Femur (tissue), 1 donor: Measurements from ENCODE around the gene LRRC61.
"Not testable (repeated sequence)": the region's sequence is repeated elsewhere in the genome, so short reads cannot be mapped to it uniquely, and the experiment has no call there.

Experiments used
- DNase-seq: peaks from one replicate; pipeline ENCODE4 v3.0.0-alpha.2; 2017

The LRRC61 gene

DNA sequence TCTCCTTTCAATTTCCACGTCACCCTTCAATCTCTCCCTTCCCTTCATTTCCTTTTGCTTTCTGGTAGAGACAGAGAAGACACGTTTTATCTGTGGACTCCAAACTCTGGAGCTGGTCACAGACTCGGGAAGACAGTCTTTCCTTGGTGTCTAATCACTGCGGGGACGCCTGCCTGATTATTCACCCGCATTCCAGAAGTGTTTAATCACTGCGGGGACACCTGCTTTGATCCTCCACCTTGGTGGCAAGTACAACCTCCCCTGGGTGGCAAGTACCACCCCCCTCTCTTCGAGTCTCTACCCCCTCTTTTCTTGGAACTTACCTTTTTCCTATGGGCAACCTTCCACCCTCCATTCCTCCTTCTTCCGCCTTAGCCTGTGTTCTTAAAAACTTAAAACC, 15.3 kb upstream of the LRRC61 start:
- no peak for DNase-seq

GRCh38 chr7:150308575-150308974, 14.6 kb upstream of the LRRC61 start:
- no peak for DNase-seq

- DNase-seq: no peak
These were observed 12.0 kb upstream of the LRRC61 start for GRCh38 chr7:150311146-150311545.

- no peak for DNase-seq
These were observed 11.4 kb upstream of the LRRC61 start for GRCh38 chr7:150311711-150312110.

DNA sequence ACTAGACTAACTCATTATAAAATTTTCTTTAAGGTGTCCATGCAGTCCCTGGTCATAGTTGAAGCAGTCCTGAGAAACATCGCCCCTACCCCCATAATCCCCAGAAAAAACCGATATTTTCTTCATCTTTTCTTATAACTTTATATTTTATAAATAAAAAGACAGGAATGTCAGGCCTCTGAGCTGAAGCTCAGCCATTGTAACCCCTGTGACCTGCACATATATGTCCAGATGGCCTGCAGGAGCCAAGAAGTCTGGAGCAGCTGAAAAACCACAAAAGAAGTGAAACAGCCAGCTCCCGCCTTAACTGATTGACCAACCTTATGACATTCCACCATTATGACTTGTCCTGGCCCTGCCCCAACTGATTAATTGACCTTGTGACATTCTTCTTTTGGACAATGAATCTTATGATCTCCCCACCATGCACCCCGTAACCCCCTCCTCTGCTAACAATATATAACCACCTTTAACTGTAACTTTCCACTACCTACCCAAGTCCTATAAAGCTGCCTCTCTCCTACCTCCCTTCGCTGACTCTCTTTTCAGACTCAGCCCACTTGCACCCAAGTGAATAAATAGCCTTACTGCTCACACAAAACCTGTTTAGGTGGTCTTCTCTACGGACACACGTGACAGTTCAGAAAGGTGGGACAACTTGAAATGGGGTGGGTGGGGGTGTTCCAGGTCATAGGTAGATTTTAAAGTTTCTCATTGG, 10.3 kb upstream of the LRRC61 start:
- DNase-seq: not testable (repeated sequence)

DNA sequence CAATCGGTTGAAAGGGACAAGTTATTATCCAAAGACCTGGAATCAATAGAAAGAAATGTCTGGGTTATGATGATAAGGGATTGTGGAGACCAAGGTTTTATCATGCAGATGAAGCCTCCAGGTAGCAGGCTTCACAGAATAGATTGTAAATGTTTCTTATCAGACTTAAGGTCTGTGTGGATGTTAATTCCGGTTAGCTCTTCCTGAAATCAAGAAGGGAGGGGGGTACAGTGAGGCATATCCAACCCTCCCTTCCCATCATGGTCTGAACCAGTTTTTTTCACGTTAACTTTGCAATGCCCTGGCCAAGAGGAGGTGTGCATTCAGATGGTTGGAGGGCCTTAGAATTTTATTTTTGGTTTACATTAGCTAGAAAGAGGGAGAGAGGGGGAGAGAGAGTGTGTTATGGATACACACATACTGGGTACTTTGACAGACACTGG, 9.8 kb upstream of the LRRC61 start:
- DNase-seq: no peak

GRCh38 chr7:150313870-150314269, 9.3 kb upstream of the LRRC61 start:
- no peak for DNase-seq

DNA sequence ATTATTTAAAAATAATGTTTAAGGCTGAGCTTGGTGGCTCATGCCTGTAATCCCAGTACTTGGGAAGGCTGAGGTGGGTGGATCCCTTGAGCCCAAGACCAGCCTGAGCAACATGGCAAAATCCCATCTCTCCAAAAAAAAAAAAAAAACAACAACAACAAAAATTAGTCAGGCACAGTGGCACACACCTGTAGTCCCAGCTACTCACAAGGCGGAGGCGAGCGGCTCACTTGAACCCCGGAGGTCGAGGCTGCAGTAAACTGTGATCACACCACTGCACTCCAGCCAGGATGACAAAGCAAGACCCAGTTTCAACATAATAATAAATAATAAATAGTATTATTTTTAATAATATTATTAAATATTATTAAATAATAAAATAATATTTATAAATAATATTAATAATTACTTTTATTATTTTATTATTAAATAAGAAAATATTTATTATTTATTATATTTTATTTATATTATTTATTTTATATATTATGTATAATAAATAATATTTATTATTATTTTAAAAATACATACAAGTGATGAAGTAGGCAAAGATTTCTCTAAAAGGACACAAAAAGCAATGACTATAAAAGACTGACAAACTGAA, 8.4 kb upstream of the LRRC61 start:
- no peak for DNase-seq

DNA sequence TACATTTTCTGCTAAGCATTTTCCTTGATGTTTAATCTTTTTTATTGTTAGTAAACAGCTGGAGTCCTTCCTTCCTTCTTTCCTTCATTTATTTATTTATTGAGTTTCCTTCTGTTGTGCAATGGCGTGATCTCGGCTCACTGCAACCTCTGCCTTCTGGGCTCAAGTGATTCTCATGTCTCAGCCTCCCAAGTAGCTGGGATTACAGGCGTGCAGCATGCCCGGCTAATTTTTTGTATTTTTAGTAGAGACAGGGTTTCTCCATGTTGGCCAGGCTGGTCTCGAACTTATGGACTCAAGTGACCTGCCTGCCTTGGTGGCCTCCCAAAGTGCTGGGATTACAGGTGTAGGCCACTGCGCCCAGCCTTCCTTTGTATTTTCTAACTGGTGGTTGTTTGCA, 6.2 kb upstream of the LRRC61 start:
- not testable (repeated sequence) for DNase-seq

DNA sequence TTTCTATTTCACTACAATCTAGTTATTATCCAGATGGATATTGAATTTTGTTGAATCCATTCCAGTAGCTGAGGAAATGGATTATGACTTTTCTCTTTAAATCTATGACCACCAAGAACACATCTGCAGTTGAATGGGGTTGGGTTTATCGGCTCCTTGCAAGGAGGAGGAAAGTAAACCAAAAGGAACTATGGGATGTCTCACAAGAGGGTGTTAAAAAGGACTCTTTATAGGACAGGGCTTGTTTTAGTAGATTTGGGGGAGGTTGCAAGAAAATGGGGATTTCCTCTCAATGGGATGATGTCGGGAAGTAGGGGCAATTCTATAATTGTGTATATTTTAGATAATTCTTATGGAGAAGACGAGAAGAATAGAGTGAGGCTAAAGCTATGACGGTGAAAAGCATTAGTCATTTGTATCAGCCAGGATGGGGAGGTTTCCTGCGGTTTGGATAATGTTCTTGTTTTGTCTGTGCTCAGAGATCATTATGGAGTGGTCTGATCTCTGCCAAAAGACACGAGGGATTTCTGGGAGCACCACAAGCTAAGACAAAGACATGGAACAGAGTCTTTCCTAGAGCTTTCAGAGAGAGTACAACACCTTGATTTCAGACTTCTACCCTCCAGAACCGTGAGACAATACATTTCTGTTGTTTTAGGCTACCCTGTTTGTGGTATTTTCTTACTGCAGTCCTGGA, 5.3 kb upstream of the LRRC61 start:
- no peak for DNase-seq

DNA sequence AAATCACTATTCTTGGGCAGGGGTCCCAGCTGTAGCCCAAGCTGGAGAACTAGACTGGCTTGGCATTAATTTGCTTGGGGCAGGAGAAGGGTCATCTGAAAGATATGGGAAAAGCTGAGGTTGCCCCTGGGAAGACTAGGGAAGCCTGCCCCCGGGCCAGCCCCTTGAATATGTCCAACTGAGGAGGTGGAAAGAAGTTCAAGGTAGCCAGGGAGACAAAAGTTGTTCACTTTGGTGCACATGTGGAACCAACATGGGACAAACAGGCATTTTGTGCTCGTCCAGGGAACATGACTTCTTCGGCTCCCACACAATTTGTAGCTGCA, 1.4 kb upstream of the LRRC61 start:
- no peak for DNase-seq

GRCh38 chr7:150322114-150322832, 882 bp upstream of the LRRC61 start:
- DNase-seq: no peak

DNA sequence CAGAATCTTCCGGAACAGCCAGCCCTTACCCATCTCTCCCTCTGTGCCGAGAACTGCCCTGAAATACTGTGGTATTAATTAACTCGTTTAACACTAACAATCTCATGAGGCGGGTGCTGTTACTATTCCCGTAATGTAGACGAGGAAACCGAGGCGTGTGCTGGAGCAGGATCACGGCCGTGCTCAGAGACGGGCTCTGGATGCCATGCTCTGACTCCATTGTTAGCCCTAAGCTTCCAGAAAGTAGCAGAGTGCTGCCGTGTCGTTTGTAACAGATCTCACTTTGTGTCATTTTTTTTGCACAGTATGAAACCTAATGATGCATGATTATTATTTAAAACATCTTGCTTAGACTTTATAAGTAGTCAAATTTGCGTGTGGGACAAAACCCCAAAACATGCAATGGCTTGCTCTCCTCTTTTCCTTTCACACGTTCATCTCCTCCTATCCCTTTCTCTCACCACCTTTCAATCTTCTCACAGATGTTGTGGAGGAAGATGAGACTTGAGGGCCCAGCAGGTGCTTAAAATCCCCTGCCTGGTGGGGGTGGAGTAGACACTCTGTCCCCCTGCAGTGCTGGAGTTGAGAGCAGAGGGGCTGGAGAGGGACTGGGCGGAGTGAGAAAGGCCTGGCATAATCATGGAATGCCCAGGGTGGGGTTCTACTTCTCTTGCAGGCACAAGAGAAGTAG, 672 bp downstream of the LRRC61 start:
- DNase-seq: no peak

- DNase-seq: no peak
These were observed 1.3 kb downstream of the LRRC61 start for GRCh38 chr7:150324373-150324961.

- no peak for DNase-seq
These were observed 2.0 kb downstream of the LRRC61 start for GRCh38 chr7:150325110-150325611.

DNA sequence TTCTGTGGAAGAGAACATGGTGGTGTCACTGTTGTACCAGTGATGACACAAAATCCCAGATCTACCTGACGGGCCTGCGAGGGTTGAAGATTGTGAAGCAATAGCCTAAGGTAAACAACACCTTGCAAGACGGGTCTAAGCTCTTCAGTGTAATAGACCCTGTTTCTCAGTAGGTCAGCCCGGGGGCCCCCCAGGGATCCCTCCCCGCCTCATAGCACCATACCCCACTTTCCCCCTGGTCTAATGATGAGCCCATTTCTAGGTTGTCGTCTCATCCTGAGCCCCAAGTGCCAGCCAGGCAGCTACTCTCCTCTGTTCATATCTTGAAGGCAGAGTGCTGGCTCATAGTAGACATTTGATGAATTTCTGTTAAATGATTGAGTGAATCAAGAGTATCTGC, 2.7 kb downstream of the LRRC61 start:
- DNase-seq: no peak

- no peak for DNase-seq
These were observed 3.6 kb downstream of the LRRC61 start for GRCh38 chr7:150326657-150327268.

DNA sequence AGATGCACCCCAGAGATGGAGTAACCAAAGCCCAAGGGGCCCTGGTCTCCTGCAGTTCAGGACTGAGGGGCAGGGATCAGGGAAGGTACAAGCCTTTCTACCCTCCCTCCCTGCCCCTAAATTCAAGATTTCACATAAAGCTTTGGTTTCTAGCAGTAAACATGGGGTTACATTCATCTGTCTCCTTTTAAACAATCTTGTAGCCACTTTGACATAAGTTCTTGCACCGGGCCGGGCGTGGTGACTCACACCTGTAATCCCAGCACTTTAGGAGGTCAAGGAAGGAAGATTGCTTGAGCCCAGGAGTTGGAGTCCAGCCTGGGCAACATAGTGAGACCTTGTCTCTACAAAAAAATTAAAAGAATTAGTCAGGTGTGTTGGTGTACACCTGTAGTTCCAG, 4.2 kb downstream of the LRRC61 start:
- no peak for DNase-seq

DNA sequence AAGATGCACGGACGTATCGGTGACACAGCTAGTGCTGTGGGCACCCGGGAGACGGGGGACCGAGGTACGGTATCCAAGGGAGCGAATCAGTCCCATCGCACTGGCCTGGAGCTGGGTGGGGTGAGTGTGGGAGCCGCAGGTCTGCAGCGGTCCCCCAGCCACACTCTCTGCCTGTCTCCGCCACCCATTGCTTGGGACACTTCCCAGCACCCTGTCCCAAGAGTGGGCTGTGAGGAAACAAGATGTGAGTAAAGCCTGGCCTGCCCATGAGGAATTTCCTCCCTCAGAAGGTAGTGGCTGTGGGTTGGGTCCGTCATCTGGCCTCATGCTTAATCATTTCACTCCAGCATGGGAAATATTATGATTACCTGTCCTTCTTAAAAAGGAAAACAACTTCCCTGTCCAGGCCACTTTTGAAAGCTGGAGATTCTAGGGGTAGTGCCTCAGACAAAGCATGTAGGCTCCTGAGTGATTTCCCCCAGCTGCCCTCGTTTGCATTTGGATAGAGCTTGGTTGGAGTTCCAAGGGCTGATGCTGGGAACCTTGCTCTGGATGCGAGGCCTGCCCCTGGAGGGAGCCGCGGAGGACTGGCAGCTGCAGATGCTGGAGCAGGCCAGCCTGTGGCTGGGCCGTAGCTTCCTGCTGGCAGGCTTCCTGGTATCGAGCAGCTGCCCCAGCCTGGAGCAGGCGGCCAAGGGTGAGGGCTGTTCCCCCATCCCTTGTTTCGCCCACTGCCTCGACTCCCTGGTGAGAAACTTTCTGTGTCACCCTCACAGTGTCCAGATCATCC, 6.4 kb downstream of the LRRC61 start:
- peak; percentile 67 for DNase-seq

GRCh38 chr7:150330211-150330885, 7.2 kb downstream of the LRRC61 start:
- DNase-seq: no peak
